ENCODE data around the gene CCR3.

GRCh38 chr3:46192939-46193338 lies 49.3 kb upstream of the CCR3 start:
- TF ChIP-seq, protein P1, sequence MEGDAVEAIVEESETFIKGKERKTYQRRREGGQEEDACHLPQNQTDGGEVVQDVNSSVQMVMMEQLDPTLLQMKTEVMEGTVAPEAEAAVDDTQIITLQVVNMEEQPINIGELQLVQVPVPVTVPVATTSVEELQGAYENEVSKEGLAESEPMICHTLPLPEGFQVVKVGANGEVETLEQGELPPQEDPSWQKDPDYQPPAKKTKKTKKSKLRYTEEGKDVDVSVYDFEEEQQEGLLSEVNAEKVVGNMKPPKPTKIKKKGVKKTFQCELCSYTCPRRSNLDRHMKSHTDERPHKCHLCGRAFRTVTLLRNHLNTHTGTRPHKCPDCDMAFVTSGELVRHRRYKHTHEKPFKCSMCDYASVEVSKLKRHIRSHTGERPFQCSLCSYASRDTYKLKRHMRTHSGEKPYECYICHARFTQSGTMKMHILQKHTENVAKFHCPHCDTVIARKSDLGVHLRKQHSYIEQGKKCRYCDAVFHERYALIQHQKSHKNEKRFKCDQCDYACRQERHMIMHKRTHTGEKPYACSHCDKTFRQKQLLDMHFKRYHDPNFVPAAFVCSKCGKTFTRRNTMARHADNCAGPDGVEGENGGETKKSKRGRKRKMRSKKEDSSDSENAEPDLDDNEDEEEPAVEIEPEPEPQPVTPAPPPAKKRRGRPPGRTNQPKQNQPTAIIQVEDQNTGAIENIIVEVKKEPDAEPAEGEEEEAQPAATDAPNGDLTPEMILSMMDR (IDR thresholded peaks at IDR 0.05; ENCODE audit: borderline replicate concordance, extremely low read depth, low read length, poor library complexity, severe bottlenecking) = no peak
- no peak for TF ChIP-seq EZH2 (IDR thresholded peaks at IDR 0.05; ENCODE audit: borderline replicate concordance, low read depth, low read length, severe bottlenecking)

All from DND-41 (cell line).